DOHH2 (cell line): Measurements from ENCODE around the gene CALML3.

Experiments
- CTCF ChIP-seq: fragments of 200-600 bp; sonication (generic); IDR thresholded peaks from one replicate; pipeline ENCODE4 v1.5.1; 2014; ENCODE audit warnings: antibody characterized with exemption, mild to moderate bottlenecking, low read depth, low read length; ENCODE audit not compliant: poor library complexity, severe bottlenecking
- EZH2phosphoT487 ChIP-seq: fragments of 200-600 bp; sonication (generic); IDR thresholded peaks from 2 replicates; pipeline ENCODE4 v1.6.1; 2017; ENCODE audit warnings: borderline replicate concordance, mild to moderate bottlenecking, antibody characterized with exemption, low read length, moderate library complexity, mixed read lengths

- TF ChIP-seq CTCF (no peak), EZH2phosphoT487 (no peak)
Observed at GRCh38 chr10:5563321-5563961, 38.7 kb downstream of the CALML3 start.
